ENCODE measurements around the gene OBSCN. TPM values are rescaled to one million over a fixed set of nuclear protein-coding genes. Genes with fewer than 3 reads are reported as not detected.

Gene OBSCN
- total and polyA plus RNA-seq, 2 of the 13 experiments (the other 11 are each of a cell fraction or from before 2014, with no cell fraction given), result 0.20 TPM

- TF ChIP-seq ZNF646 (CRISPR knock-in tag; IDR thresholded peaks at IDR 0.05) (no peak), JDP2 (CRISPR knock-in tag; IDR thresholded peaks at IDR 0.05; ENCODE audit: borderline replicate concordance) (no peak), YEATS2 (CRISPR knock-in tag; IDR thresholded peaks at IDR 0.05; ENCODE audit: borderline replicate concordance) (no peak), DRAP1 (CRISPR knock-in tag; IDR thresholded peaks at IDR 0.05) (no peak), ZKSCAN5 (CRISPR knock-in tag; IDR thresholded peaks at IDR 0.05) (no peak), HNRNPLL (IDR thresholded peaks at IDR 0.05; ENCODE audit: low read depth, low read length, poor library complexity, severe bottlenecking) (no peak), ZFP82 (CRISPR knock-in tag; IDR thresholded peaks at IDR 0.05; ENCODE audit: borderline replicate concordance) (no peak), RNF2 (conservative IDR thresholded peaks at IDR 0.05; ENCODE audit: low read depth) (no peak), ZMYM3 (CRISPR knock-in tag; IDR thresholded peaks at IDR 0.05) (no peak), MAX (IDR thresholded peaks at IDR 0.05) (no peak), ZNF446 (CRISPR knock-in tag; IDR thresholded peaks at IDR 0.05) (no peak)
These were observed 65.2 kb downstream of the OBSCN start (continued) for GRCh38 chr1:228272831-228273571.
